ENCODE results near the gene EIF2A.

- TF ChIP-seq, protein P1, sequence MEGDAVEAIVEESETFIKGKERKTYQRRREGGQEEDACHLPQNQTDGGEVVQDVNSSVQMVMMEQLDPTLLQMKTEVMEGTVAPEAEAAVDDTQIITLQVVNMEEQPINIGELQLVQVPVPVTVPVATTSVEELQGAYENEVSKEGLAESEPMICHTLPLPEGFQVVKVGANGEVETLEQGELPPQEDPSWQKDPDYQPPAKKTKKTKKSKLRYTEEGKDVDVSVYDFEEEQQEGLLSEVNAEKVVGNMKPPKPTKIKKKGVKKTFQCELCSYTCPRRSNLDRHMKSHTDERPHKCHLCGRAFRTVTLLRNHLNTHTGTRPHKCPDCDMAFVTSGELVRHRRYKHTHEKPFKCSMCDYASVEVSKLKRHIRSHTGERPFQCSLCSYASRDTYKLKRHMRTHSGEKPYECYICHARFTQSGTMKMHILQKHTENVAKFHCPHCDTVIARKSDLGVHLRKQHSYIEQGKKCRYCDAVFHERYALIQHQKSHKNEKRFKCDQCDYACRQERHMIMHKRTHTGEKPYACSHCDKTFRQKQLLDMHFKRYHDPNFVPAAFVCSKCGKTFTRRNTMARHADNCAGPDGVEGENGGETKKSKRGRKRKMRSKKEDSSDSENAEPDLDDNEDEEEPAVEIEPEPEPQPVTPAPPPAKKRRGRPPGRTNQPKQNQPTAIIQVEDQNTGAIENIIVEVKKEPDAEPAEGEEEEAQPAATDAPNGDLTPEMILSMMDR (IDR thresholded peaks at IDR 0.05; ENCODE audit: insufficient read depth, low read length) = no peak
- TF ChIP-seq POLR2AphosphoS5 (IDR thresholded peaks at IDR 0.05; ENCODE audit: low read depth) = no peak
- no peak for TF ChIP-seq GABPA (IDR thresholded peaks at IDR 0.05; ENCODE audit: low read depth)
- TF ChIP-seq, protein P2, sequence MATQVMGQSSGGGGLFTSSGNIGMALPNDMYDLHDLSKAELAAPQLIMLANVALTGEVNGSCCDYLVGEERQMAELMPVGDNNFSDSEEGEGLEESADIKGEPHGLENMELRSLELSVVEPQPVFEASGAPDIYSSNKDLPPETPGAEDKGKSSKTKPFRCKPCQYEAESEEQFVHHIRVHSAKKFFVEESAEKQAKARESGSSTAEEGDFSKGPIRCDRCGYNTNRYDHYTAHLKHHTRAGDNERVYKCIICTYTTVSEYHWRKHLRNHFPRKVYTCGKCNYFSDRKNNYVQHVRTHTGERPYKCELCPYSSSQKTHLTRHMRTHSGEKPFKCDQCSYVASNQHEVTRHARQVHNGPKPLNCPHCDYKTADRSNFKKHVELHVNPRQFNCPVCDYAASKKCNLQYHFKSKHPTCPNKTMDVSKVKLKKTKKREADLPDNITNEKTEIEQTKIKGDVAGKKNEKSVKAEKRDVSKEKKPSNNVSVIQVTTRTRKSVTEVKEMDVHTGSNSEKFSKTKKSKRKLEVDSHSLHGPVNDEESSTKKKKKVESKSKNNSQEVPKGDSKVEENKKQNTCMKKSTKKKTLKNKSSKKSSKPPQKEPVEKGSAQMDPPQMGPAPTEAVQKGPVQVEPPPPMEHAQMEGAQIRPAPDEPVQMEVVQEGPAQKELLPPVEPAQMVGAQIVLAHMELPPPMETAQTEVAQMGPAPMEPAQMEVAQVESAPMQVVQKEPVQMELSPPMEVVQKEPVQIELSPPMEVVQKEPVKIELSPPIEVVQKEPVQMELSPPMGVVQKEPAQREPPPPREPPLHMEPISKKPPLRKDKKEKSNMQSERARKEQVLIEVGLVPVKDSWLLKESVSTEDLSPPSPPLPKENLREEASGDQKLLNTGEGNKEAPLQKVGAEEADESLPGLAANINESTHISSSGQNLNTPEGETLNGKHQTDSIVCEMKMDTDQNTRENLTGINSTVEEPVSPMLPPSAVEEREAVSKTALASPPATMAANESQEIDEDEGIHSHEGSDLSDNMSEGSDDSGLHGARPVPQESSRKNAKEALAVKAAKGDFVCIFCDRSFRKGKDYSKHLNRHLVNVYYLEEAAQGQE (IDR thresholded peaks at IDR 0.05; ENCODE audit: insufficient replicate concordance, low read depth) = no peak
These were observed 2.5 kb upstream of the EIF2A start for GRCh38 chr3:150544041-150544440.
